Astrocyte (in vitro differentiated cells and primary cell): ENCODE measurements around the gene ZNF784.

Experiments
- EZH2 ChIP-seq: IDR thresholded peaks from 2 replicates; pipeline ENCODE4 v1.6.1; 2012; ENCODE audit warnings: mild to moderate bottlenecking, low read length, inconsistent platforms; ENCODE audit not compliant: insufficient read depth
- TF ChIP-seq, protein P1 (sequence below): IDR thresholded peaks from 2 replicates; pipeline ENCODE4 v1.5.1; 2011; ENCODE audit warnings: low read depth, mild to moderate bottlenecking, inconsistent platforms, low read length, moderate library complexity; ENCODE audit not compliant: insufficient read depth

DNA sequence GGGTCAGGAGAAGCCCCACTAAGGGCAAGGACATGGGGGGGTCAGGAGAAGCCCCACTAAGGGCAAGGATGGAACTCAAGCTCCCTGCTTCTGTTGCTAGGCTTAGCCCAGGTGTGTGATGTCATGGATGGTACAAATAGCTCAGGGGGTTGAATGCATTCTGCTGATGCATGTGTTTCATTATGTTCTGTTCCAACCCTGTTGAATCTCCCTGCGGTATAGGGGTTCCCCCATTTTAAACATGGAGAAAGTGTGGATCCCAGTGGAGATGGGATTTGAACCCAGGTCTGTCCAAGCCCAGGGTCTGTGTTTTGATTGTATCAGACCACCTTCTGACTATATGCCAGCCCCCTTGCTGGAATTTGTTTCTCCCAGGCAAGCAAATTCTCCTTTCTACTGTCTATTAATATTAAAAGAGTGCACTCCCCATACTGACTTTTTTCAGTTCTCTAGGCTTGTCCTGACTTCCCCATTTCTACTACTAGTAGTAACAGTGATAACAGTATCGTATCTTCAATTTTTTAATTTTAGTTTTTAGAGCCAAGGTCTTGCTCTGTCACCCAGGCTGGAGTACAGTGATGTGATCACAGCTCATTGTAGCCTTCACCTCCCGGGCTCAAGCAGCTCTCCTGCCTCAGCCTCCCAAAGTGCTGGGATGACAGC lies 12.3 kb downstream of the ZNF784 start:
- no peak for TF ChIP-seq EZH2
- TF ChIP-seq, protein P1, sequence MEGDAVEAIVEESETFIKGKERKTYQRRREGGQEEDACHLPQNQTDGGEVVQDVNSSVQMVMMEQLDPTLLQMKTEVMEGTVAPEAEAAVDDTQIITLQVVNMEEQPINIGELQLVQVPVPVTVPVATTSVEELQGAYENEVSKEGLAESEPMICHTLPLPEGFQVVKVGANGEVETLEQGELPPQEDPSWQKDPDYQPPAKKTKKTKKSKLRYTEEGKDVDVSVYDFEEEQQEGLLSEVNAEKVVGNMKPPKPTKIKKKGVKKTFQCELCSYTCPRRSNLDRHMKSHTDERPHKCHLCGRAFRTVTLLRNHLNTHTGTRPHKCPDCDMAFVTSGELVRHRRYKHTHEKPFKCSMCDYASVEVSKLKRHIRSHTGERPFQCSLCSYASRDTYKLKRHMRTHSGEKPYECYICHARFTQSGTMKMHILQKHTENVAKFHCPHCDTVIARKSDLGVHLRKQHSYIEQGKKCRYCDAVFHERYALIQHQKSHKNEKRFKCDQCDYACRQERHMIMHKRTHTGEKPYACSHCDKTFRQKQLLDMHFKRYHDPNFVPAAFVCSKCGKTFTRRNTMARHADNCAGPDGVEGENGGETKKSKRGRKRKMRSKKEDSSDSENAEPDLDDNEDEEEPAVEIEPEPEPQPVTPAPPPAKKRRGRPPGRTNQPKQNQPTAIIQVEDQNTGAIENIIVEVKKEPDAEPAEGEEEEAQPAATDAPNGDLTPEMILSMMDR = no peak
